ENCODE results near the gene TEDC2. TPM values are rescaled to one million over a fixed set of nuclear protein-coding genes. Genes with fewer than 3 reads are reported as not detected.

TEDC2 gene
- total RNA-seq, 1 donor from 2014 or later: 16.0 TPM

DNA sequence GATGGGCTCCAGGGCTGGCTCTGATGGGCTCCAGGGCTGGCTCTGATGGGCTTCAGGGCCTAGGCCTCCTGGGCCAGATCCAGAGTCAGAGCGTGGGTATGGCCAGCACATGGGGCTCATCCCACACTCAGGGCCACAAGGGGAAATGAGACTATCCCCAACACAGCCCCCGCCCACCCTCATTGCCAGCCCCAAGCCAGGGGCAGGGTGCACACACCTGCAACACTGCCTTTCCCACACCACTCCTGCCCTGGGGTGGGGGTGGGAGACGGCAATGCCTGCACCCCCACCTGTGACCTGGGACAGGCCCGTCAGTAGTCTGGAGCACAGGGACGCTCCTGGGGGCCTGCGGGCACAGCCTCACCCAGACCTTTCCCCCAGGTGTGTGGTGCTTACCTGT lies 39.5 kb downstream of the TEDC2 start:
- Mint-ChIP-seq H3K4me1 (peaks cover 13% of the 10 kb centered on the region), H3K4me3 (no peak overlapping the region), H3K27me3 (ENCODE audit: low read depth) (no peaks in the 10 kb centered on the region), H3K27ac (no peak overlapping the region), H3K36me3 (peaks cover 5% of the 10 kb centered on the region), H3K9me3 (no peaks in the 10 kb centered on the region)
- no peak for DNase-seq (ENCODE audit: low spot score in 2 of 2, unreplicated experiment in 2 of 2)
- TF ChIP-seq CTCF (IDR thresholded peaks at IDR 0.05; ENCODE audit: unreplicated experiment): no peak

DNA sequence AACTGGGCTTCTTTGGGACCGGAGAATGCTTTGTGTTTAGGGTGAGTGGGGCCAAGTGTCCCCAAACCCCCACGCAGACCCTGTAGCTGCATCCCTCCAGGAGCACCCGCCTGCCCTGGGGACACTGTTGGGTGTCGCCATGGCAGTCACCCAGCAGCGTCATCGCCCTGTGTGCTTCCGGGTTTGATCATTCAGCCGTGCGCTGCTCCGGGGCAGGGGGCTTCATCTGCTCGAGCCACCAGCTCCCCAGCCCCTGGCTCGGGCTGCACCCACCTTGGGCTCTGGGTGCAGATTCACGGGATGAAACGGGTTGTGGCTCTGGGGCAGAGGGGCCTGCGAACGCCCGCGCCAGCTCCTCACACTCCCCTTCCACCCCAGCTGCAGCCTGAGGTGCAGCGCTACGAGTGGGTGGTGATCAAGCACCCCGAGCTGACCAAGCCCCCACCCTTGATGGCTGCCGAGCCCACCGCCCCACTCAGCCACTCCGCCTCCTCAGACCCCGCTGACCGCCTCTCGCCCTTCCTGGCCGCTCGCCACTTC lies 40.1 kb downstream of the TEDC2 start:
- no peak overlapping the region for H3K27ac Mint-ChIP-seq
- no peak for DNase-seq (ENCODE audit: low spot score in 2 of 2, unreplicated experiment in 2 of 2)
- no peaks in the 10 kb centered on the region for H3K9me3 Mint-ChIP-seq
- H3K36me3 Mint-ChIP-seq: peaks cover 5% of the 10 kb centered on the region
- H3K4me1 Mint-ChIP-seq: peaks cover 18% of the 10 kb centered on the region
- no peaks in the 10 kb centered on the region for H3K27me3 Mint-ChIP-seq (ENCODE audit: low read depth)
- no peak for TF ChIP-seq CTCF (IDR thresholded peaks at IDR 0.05; ENCODE audit: unreplicated experiment)
- no peak overlapping the region for H3K4me3 Mint-ChIP-seq

DNA sequence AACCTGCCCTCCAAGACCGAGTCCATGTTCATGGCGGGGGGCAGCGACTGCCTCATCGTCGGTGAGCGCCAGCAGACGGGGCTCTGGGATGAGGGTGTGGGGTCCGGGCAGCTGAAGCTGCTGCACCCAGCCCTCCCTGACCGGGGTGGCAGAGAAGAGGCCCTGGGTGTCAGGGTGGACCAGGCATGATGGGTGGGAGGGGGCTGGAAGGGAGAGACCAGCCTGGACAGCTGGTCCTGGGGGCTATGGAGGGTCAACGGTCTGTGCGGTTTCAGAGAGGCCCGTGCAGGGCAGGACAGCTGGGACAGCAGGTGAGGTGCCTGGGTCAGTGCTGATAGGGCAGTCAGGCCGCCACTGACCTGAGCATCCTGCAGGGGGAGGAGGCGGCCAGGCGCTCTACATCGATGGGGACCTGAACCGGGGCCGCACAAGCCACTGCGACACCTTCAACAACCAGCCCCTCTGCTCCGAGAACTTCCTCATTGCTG lies 40.6 kb downstream of the TEDC2 start:
- peaks cover 5% of the 10 kb centered on the region for H3K36me3 Mint-ChIP-seq
- no peak for TF ChIP-seq CTCF (IDR thresholded peaks at IDR 0.05; ENCODE audit: unreplicated experiment)
- no peak for DNase-seq (ENCODE audit: low spot score in 2 of 2, unreplicated experiment in 2 of 2)
- H3K4me1 Mint-ChIP-seq: peaks cover 18% of the 10 kb centered on the region
- H3K9me3 Mint-ChIP-seq: no peaks in the 10 kb centered on the region
- no peak overlapping the region for H3K4me3 Mint-ChIP-seq
- no peak overlapping the region for H3K27ac Mint-ChIP-seq
- no peaks in the 10 kb centered on the region for H3K27me3 Mint-ChIP-seq (ENCODE audit: low read depth)

GRCh38 chr16:2500918-2501750 lies 41.2 kb downstream of the TEDC2 start:
- Mint-ChIP-seq H3K4me3 (peak overlapping the region; percentile 61), H3K36me3 (peaks cover 5% of the 10 kb centered on the region), H3K4me1 (peaks cover 18% of the 10 kb centered on the region), H3K27me3 (ENCODE audit: low read depth) (no peaks in the 10 kb centered on the region), H3K9me3 (no peaks in the 10 kb centered on the region), H3K27ac (peak overlapping the region; percentile 71)
- peak; percentile 78 to 97 for DNase-seq (ENCODE audit: low spot score in 2 of 2, unreplicated experiment in 2 of 2)
- TF ChIP-seq CTCF (IDR thresholded peaks at IDR 0.05; ENCODE audit: unreplicated experiment): peak; percentile 98

DNA sequence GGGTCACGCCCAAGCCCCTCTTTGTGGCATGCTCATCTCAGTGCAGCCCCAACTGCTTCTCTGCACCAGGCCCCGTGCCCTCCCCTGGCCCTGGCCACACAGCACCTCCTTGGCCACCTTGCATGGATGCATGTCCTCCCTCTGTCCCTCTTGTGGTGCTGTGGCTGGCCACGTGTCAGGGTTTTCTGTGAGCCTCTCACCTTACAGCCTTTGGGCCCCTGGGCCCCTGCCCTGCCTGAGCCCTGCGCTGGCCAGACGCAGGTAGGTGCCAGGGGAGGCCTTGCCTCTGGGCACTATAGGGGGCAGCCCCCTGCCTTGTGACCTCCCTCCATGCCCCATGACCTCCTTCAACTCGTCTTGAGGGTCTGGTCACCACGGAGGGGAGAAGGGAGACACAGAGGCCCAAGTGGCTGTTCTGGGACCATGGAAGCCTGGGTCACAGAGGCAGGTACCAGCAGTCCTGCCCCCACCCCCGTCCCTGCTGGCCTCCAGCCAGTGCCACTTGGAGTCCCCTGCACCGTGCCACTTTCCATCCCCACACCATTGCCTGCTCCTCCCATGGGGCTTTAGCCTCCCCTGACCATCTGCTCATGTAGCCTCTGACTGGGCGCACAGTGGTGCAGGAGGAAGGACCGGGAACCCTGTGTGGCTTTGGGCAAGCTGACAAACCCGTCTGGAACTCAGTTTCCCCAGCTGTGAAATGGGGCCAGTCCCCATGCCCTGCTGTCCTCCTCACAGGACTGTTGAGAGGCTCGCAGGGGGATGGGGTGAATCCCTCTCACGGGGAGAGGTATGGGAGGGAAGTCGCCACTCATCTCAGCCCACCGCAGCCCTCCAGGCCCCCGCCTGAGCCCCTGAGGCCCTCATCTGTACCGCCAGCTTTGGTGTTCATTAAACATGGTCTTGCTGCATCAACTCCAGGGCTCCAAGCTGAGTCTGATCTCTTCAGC lies 42.3 kb downstream of the TEDC2 start:
- peaks cover 5% of the 10 kb centered on the region for H3K36me3 Mint-ChIP-seq
- no peaks in the 10 kb centered on the region for H3K27me3 Mint-ChIP-seq (ENCODE audit: low read depth)
- H3K9me3 Mint-ChIP-seq: no peaks in the 10 kb centered on the region
- DNase-seq (ENCODE audit: low spot score in 2 of 2, unreplicated experiment in 2 of 2): no peak
- H3K4me1 Mint-ChIP-seq: peaks cover 18% of the 10 kb centered on the region
- no peak for TF ChIP-seq CTCF (IDR thresholded peaks at IDR 0.05; ENCODE audit: unreplicated experiment)
- peak overlapping the region; percentile 98 for H3K27ac Mint-ChIP-seq
- peak overlapping the region; percentile 61 for H3K4me3 Mint-ChIP-seq
